OCI-M1 (cell line): Measurements from ENCODE around the gene CATSPERZ.
A peak's percentile ranks its signal among the peaks of the same experiment; 100 is the strongest.

Source experiments
- DNase-seq: peaks from one replicate; lab custom pipeline; 2025; lab: John Stamatoyannopoulos, UW

The CATSPERZ gene

GRCh38 chr11:64264371-64264852, 35.7 kb upstream of the CATSPERZ start:
- DNase-seq: no peak

GRCh38 chr11:64265176-64266160, 34.7 kb upstream of the CATSPERZ start:
- no peak for DNase-seq

DNA sequence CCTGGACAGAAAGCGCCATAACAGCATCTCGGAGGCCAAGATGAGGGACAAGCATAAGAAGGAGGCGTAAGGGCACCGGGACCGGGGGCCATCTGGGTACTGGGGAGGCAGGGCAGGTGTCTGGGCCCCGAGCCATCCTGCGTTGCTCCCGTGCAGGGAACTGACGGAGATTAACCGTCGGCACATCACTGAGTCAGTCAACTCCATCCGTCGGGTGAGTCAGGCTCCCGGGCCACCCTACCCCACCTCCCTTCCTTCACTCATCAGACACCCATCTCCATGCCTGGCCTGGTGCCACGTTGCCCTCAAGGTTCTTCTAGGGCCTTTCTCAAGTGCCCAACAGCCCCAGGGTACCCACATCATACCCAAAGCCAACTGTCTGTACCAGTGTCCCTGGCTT, 33.8 kb upstream of the CATSPERZ start:
- DNase-seq: no peak

DNA sequence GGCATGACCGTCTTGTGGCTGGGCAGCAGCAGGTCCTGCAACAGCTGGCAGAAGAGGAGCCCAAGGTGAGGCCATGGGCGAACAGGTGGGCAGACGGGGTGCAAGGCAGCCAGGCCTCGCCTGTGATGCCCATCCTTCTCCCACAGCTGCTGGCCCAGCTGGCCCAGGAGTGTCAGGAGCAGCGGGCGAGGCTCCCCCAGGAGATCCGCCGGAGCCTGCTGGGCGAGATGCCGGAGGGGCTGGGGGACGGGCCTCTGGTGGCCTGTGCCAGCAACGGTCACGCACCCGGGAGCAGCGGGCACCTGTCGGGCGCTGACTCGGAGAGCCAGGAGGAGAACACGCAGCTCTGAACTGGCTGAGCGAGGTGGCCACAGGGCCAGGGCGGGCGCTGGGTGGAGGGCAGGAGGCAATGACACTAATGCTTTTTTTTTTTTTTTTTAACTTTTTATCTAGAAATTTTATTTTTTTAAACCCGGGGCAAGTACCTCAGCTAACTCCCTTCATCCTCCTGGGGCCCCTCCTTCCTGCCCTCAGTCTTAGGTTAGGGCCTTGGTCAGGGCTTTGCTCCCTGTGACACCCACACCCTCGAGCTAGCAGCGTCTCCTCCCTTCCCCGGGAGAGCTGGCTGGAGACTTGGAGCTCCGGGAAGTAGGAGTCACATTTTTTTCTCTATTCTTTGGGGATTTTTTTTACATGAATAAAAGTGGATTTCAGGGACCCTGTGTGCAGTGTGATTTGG, 32.8 kb upstream of the CATSPERZ start:
- no peak for DNase-seq

DNA sequence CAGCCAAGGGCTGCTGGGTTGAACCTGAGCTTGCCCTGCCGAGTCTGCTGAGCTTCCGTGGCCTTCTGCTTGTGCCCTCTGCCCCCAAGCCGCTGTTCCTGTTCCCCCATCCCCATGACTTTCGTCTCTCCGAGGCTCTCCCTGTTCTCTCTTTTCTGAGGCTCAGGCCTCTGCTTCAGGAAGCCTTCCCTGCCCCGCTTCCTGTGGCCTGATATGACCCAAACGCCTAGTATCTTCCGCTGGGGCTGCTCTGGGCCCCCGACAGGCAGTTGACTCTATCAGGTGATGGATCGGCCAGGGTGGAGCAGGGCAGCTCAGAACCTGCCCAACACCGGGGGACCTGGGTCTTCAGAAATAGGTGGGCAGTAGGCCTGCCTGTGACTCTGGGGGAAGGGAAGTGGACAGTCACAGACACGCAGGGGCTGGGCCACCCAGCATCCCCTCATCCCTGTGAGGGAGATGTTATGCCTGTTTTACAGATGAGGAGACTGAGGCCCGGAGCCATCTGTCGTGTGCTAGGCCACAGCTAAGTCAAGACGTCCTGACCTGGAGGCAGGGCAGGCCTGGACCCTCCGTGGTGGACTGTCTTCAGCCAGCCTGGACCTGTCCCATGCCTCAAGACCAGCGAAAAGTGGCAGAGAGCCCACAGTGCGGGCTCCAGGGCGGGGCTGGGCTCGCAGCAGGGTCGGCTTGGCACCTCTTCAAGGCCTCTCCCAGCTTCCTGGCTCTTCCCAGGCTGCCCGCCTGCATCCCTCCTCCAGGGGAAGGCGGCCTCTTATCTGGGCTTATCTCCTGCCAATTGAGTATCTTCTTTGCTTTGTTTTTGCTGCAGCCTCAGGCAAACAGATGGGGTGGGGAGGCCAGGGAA, 31.9 kb upstream of the CATSPERZ start:
- no peak for DNase-seq

DNA sequence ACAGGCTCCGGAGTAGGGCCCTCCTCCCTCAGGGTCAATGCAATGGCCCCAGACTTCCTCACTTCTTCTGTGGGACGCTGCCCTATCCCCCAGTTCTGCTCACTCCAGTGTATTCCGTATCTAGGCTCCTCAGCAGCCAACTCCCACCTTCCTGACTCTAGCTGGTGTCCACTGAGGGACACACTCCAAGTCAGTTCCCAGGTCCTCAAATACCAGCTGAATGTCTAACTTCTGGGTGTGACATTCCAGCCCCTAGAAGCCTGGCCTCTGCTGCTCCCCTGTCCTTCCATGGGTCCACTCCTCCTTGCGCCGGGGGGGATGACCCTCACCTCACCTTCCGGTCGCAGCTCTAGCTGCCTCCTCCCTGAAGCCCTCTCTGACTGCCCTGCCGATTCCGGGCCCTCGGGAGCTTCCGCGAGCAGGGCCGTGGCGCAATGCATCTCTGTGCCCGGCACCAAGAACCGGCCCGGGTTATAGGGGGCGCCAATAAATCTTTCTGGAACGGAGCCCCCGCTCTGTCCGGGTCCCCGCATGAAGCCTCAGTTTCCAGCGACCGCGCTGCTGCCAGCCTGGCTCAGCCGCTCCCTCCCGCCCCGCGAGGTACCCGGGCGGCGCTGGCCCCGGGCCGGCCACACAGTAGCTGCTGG, 31.1 kb upstream of the CATSPERZ start:
- DNase-seq: peak; percentile 81

DNA sequence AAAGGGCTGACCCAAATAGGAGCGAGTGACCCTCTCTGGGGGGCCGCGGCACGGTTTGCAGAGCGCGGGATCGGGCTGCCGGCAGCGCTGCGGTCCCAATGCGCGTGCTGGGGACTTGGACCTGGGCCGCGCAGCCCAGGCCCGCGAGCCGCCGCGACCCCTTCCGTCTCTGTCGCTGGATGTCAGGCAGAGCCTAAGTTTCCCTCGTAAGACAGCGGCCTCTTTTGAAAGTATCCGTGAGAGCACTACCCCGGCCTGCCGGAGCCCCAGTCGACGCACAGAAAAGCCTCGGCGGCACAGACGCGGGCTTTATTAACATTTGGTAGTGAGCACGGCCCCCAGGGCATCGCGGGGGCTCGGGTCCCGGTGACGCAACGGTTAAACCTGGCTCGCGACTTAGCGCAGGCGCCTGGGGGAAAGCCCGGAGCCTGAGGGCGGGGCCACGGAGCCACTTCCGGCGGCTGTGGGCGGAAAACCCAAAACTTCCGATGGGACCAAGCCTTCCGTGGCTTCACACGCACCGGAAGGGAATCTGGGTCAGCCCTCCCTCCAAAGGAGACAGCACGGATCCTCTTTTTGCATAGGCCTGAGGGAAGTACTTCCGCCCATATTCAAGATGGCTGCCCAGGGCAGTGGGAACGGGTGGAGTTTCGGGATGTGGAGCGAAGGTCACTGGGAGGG, 30.5 kb upstream of the CATSPERZ start:
- peak; percentile 99 for DNase-seq

DNA sequence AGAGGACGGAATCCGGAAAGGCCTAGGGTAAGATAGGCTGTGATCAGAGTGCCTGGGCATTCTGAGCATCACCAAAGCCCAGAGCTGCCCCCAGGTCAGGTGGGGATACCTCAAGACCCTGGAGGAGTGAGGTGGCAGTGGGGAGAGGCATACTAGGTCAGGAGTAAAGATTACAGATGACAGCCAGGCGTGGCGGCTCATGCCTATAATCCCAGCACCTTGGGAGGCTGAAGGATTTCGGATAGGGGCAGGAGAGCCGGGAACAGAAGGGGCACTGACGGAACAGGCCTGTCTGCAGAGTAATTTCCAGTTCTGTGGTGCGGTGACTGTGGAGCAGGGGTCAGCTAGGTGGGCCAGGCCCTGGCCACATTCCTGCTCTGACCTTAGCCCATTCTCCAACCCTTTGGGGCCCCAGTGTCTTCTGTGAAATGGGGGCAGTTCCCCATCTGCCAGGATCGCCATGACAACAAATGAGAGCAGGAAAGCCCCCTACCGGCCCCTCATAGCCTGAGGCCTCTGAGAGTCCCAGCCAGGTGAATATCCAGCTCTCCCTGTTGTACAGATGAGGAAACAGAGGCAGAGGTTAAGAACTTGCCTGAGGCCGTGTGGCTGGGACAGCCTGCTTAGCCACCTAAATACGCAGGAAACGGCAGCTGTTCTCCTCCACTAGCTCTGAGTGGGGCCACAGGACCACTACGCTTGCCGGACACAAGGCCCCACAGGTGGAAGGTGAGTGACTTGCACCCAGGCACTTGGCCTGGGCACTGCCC, 24.9 kb upstream of the CATSPERZ start:
- no peak for DNase-seq

GRCh38 chr11:64275841-64276240, 24.3 kb upstream of the CATSPERZ start:
- DNase-seq: no peak

GRCh38 chr11:64276653-64277431, 23.3 kb upstream of the CATSPERZ start:
- DNase-seq: no peak

DNA sequence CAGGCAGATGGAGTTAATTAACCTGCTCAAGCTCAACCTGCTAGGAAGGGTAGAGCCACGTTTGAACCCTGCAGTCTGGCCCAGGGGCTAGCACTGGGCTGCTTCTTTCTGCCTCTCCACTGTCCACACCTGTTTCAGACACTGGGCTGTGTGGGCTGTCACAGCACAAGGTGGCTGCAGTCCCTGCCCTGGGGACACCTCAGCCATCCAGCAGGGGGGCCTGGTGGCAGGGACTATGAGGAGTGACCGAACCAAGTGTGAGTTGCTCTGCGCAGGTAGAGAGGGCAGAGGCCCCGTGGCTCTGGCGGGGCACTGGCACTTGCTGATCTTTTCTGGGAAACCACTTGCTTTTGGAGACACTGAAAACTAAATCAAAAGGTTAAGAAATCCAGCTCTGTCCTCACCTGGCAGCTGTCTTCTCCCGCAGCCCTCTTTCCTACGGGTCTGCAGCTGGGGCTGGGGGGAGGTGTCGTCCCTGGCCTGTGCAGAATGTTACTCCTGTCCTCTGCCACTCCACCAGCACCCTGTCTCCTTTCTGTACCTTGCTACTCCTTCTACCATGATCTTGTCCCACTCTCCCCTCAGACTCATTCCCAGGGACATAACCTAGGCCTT, 21.5 kb upstream of the CATSPERZ start:
- DNase-seq: no peak

DNA sequence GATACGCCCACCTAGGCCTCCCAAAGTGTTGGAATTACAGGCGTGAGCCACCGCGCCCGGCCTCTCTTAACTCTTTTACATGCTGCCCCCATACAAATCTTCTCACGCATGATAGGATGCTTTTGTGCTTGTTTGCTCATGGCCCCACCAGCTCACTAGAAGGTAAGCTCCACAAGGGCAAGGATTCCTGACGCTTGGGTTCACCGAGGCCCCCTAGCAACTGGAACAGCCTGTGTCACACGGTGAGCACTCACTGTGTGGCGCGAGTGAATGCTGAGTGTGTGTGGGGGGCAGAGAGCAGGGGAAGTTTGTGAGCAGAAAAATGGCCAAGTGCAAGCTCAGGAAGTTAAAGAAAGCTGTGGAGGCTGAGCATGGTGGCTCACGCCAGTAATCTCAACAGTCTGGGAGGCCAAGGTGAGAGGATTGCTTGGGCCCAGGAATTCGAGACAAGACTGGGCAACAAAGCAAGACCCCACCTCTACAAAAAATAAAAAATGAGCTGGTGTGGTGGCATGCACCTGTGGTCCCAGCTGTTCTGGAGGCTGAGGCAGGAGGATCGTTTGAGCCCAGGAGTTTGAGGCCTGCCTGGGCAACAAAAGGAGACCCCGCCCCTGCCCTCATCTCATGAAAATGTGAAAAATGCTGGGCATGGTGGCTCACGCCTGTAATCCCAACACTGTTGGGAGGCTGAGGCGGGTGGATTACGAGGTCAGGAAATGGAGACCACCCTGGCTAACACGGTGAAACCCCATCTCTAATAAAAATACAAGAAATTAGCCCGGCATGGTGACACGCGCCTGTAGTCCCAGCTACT, 18.0 kb upstream of the CATSPERZ start:
- no peak for DNase-seq

DNA sequence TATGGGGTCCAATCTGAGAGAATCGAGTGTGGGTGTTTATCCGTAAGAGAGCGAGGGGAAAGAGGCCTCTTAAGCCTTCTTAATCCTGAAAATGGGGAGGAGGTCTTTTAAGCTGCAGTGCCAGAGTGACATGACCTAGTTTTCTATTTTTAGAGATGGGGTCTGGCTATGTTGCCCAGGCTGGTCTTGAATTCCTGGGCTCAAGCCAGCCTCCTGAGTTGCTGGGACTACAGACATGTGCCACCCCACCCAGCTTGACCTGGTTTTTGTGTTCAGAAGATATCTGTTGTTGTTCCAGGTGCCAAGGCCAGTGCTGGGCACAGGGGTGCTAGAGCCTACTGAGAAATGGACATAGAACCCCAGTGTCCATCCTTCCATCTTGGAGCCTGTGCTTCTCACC, 17.1 kb upstream of the CATSPERZ start:
- DNase-seq: no peak

DNA sequence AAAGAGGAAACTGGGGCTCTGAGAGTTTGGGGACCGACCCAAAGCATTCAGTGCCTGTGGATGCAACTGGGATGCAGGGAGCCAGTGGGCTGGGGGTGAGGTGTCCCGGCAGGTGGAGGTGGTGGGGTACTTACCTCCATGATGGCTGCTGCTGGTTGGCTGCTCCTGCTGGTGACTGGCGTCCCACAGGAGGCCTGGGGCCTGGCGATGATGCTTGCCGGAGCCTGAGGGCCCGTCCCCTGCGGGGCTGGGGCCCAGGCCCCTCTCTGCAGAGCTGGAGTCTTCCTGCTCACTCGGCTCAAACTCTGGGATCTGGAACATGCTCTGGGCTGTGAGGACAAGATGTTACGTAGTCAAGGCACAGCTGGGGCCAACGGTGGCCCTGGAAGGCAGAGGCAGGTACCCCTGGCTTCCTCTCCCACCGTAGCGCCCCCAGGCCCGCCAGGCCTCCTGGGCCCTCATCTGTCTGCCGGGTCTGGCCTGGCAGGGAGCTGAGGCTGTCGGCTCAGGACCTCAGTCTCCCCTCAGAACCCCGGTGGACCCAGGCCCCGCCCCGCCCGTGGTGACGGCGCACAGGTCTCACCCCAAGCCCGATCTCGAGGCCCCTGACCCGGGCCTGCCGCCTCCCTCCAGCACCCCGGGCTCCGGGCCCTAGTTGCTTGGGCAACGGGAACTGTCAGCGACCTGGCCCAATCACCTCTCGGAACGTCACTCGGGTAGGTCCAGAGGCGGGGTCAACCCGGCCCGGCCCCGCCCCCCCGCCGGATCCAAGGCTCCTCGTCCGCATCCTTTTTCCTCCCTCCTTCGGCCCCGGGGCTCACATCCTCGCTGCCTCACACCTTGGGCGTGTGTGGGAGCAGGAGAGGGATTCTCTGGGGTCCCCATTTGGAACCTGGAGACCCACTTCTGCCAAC, 15.9 kb upstream of the CATSPERZ start, which contains the start of gene BAD:
TSS of gene BAD (minus strand) at position 618 of the 914 bp plus-strand sequence. CDS start at position 321, 297 bp downstream.
- peak; percentile 97 for DNase-seq

DNA sequence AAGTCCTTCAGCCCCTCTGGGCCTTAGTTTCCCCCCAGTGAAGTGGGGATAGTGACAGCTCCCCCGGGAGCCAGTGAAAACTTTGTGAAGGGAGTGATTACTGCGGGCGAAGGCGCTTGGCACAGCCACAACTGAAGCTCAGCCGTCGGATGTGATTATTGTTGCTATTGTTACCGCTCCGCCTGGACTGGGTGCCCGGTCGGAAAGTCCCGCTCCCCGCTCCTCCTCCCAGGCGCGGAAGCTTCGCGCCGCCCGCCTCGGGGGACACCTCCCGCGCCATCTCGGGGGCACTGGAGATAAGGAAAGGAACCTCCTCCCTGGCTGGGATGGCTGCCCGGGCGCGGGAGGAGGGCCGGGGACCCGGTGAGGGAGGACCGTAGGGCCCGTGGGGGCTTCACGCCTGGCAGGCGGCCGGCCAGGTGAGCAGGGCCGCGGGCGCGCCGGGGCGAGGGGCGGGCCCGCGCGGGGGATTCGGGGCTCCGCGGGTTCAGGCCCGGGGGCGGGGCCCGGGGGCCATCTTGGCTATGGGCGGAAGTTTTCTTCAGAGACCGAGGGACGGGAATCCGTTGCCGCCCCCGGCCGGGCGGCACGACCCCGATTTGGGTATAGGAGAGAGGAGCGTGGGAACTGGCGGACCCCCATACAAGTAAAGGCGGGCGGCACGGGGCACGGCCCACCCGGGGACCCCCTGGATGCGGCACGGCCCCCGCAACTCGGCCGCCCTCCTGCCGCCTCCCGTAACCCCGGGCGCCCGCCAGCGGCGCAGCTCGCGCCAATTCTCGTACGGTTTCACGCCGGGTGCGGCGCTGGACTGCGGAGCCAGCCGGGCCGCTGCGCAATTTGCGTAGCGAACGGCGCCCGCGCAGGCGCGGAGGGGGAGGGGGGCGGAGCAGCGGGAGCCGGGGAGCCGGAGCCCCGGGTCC, 14.9 kb upstream of the CATSPERZ start, which contains the start of gene GPR137:
TSS of gene GPR137 (plus strand) at position 887 of the 923 bp plus-strand sequence. CDS start 677 bp downstream, outside the sequence.
- peak; percentile 90 for DNase-seq
